ENCODE data around the gene PDE8A. TPM values are rescaled to one million over a fixed set of nuclear protein-coding genes. Genes with fewer than 3 reads are reported as not detected.

Gene PDE8A
- total RNA-seq, 1 donor from 2014 or later: 22.7 TPM

DNA sequence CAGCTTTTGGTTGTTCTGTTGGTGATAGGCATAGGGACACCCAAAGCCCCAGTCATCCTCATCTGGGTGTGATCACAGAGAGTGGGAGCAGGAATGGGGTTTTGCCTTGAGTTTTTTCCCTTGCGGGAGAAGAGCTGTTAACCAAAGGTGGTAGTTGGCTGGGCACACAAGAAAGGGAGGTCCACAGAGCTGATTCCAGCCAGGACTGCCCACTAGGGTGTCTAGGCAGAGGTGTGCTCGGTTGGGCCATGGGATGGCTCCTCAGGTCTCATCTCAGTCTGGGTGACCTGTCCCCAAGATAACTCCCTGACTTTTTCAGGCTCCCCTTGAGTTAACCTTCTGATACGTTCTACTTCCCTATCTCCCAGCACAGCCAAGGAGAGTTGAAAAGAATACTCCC lies 134.8 kb downstream of the PDE8A start:
- Mint-ChIP-seq H3K27ac (ENCODE audit: unreplicated experiment) (no peak overlapping the region), H3K4me3 (ENCODE audit: unreplicated experiment) (no peak overlapping the region), H3K9me3 (ENCODE audit: low read depth) (no peaks in the 10 kb centered on the region), H3K36me3 (ENCODE audit: low read depth) (peaks cover 28% of the 10 kb centered on the region), H3K27me3 (ENCODE audit: low read depth) (no peaks in the 10 kb centered on the region), H3K4me1 (ENCODE audit: low read depth) (peaks cover 3% of the 10 kb centered on the region)
- DNase-seq (ENCODE audit: low spot score): no peak
- TF ChIP-seq, protein P1, sequence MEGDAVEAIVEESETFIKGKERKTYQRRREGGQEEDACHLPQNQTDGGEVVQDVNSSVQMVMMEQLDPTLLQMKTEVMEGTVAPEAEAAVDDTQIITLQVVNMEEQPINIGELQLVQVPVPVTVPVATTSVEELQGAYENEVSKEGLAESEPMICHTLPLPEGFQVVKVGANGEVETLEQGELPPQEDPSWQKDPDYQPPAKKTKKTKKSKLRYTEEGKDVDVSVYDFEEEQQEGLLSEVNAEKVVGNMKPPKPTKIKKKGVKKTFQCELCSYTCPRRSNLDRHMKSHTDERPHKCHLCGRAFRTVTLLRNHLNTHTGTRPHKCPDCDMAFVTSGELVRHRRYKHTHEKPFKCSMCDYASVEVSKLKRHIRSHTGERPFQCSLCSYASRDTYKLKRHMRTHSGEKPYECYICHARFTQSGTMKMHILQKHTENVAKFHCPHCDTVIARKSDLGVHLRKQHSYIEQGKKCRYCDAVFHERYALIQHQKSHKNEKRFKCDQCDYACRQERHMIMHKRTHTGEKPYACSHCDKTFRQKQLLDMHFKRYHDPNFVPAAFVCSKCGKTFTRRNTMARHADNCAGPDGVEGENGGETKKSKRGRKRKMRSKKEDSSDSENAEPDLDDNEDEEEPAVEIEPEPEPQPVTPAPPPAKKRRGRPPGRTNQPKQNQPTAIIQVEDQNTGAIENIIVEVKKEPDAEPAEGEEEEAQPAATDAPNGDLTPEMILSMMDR (IDR thresholded peaks at IDR 0.05): no peak

DNA sequence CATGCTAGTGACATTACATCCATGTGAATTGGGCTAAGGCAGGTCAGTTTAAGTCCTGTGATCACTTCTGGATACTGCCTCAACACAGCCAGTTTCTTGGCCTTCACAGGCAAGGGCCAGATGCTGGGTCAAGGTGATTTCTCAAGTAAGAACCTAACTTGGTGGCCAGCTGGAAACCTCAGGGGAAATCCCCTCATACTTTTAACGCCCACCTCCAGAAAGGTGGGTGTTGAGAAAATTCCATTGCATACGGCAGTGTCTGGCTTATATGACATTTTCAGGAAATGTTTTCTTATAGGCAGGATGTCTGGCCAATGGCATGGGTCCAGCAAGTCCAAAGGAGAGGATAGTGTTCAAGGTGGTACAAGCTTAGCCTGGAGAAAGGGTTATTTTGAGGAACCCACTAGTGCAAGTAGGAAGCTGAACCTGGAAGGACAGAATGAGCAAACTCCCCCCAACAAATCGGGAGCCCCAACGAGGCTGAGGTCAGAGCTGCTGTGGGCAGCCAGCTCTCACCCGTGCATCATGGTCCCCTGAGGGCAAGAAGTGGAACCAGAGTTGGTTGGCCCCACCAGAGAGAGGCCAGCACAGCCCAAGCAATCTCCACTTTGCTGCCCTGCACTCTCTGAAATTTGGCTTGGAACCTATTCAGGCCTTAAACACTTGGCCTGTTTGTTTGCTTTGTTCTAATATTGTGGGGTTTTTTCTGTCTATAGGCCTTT lies 135.4 kb downstream of the PDE8A start:
- Mint-ChIP-seq H3K36me3 (ENCODE audit: low read depth) (peaks cover 31% of the 10 kb centered on the region), H3K27ac (ENCODE audit: unreplicated experiment) (no peak overlapping the region), H3K27me3 (ENCODE audit: low read depth) (no peaks in the 10 kb centered on the region), H3K4me1 (ENCODE audit: low read depth) (peaks cover 3% of the 10 kb centered on the region), H3K9me3 (ENCODE audit: low read depth) (no peaks in the 10 kb centered on the region), H3K4me3 (ENCODE audit: unreplicated experiment) (no peak overlapping the region)
- TF ChIP-seq, protein P1 (IDR thresholded peaks at IDR 0.05): no peak
- no peak for DNase-seq (ENCODE audit: low spot score)

DNA sequence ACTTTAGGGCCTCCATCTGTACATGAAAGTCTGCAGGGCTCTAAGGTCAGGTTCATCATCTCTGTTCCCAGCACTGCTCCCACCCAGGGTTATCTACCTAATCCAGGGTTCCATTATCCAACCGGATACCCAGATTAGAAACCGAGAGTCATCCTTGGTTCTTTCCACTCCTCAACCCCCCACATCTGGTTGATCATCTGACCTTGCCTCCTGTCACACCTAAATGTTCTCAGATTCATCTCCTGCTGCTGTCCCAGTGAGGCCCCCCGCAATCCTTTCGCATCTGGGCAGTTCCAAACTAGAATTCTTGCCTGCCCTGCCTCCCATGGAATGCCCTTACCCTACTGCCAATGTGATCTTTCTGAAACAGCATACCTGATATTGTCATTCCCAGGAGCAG lies 136.5 kb downstream of the PDE8A start:
- Mint-ChIP-seq H3K36me3 (ENCODE audit: low read depth) (peaks cover 34% of the 10 kb centered on the region), H3K4me1 (ENCODE audit: low read depth) (peaks cover 3% of the 10 kb centered on the region), H3K9me3 (ENCODE audit: low read depth) (no peaks in the 10 kb centered on the region), H3K4me3 (ENCODE audit: unreplicated experiment) (no peak overlapping the region), H3K27ac (ENCODE audit: unreplicated experiment) (no peak overlapping the region), H3K27me3 (ENCODE audit: low read depth) (no peaks in the 10 kb centered on the region)
- TF ChIP-seq, protein P1 (IDR thresholded peaks at IDR 0.05): no peak
- DNase-seq (ENCODE audit: low spot score): no peak

DNA sequence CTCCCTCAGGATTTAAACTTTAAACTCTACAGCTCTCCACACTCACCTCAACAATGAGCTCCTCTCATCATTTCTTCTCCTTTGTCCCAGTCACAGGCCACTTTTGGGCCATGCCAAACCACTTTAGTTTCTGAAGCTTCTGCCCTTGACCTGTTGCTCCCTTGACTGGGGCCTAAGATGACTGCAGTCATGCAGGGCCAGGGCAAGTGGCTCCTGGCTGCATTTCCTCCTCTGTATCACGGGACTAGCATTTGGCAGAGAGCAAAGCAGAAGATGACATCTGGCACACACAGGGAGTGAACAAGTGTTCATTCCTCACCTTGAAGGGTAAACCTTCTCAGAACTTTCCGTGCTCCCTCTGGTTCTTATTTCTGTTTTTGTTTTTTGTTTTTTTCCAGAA lies 136.9 kb downstream of the PDE8A start:
- no peaks in the 10 kb centered on the region for H3K27me3 Mint-ChIP-seq (ENCODE audit: low read depth)
- DNase-seq (ENCODE audit: low spot score): no peak
- H3K36me3 Mint-ChIP-seq (ENCODE audit: low read depth): peaks cover 37% of the 10 kb centered on the region
- H3K4me1 Mint-ChIP-seq (ENCODE audit: low read depth): peaks cover 3% of the 10 kb centered on the region
- no peaks in the 10 kb centered on the region for H3K9me3 Mint-ChIP-seq (ENCODE audit: low read depth)
- H3K27ac Mint-ChIP-seq (ENCODE audit: unreplicated experiment): no peak overlapping the region
- no peak overlapping the region for H3K4me3 Mint-ChIP-seq (ENCODE audit: unreplicated experiment)
- TF ChIP-seq, protein P1 (IDR thresholded peaks at IDR 0.05): no peak

- H3K9me3 Mint-ChIP-seq (ENCODE audit: low read depth): no peaks in the 10 kb centered on the region
- no peaks in the 10 kb centered on the region for H3K27me3 Mint-ChIP-seq (ENCODE audit: low read depth)
- TF ChIP-seq, protein P1 (IDR thresholded peaks at IDR 0.05): no peak
- peaks cover 10% of the 10 kb centered on the region for H3K4me1 Mint-ChIP-seq (ENCODE audit: low read depth)
- DNase-seq (ENCODE audit: low spot score): no peak
- H3K36me3 Mint-ChIP-seq (ENCODE audit: low read depth): peaks cover 38% of the 10 kb centered on the region
- no peak overlapping the region for H3K27ac Mint-ChIP-seq (ENCODE audit: unreplicated experiment)
- no peak overlapping the region for H3K4me3 Mint-ChIP-seq (ENCODE audit: unreplicated experiment)
These were observed 138.9 kb downstream of the PDE8A start for GRCh38 chr15:85120351-85121113.

All from chondrocyte (in vitro differentiated cells).